ENCODE results near the gene GOLGA6D. TPM values are rescaled to one million over a fixed set of nuclear protein-coding genes. Genes with fewer than 3 reads are reported as not detected.
"Not testable (repeated sequence)": the region's sequence is repeated elsewhere in the genome, so short reads cannot be mapped to it uniquely, and the experiment has no call there.

Gene GOLGA6D, protein sequence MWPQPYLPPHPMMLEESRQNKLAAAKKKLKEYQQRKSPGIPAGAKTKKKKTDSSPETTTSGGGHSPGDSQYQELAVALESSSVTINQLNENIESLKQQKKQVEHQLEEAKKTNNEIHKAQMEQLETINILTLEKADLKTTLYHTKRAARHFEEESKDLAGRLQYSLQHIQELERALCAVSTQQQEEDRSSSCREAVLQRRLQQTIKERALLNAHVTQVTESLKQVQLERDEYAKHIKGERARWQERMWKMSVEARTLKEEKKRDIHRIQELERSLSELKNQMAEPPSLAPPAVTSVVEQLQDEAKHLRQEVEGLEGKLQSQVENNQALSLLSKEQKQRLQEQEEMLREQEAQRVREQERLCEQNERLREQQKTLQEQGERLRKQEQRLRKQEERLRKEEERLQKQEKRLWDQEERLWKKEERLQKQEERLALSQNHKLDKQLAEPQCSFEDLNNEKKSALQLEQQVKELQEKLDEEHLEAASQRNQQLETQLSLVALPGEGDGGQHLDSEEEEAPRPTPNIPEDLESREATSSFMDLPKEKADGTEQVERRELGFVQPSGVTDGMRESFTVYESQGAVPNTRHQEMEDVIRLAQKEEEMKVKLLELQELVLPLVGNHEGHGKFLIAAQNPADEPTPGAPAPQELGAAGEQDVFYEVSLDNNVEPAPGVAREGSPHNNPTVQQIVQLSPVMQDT
- total RNA-seq (2014; rRNA removed) = not detected in 2 replicates
- Bru-seq, nascent RNA = not detected
- percentile 9 among the genes with signal in this experiment for BruChase-seq, experiment 1, labeled RNA remaining after a 6-hour chase
- percentile 6 among the genes with signal in this experiment for BruChase-seq, experiment 2, labeled RNA remaining after a 2-hour chase
- long read RNA-seq = 0 reads

DNA sequence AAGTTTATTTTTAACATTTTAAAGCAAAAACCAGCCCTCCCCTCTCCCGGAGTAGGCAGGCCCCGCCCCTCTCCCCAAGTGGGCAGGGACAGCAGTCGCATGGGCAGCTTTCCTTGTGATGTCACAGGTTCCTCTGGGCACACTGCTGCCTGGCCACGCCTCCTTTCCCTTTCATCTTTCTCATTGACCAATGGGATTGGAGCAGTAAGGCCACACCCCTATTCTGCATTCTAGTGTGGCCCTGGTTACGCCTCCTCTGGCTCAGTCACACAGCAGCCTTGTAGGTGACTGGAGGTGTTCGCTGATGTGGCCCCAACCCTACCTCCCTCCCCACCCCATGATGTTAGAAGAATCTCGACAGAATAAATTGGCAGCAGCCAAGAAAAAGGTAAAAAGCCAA, at the start of gene GOLGA6D:
Gene GOLGA6D, plus strand, starts transcription at position 264 of the 400 bp plus-strand sequence. Its CDS starts 41 bp downstream, at position 305.
- H3K36me3 ChIP-seq (ENCODE audit: low read depth, low read length); H3F3A ChIP-seq (ENCODE audit: low read length, unreplicated experiment); H4K20me1 ChIP-seq (ENCODE audit: low read length); H3K27ac ChIP-seq (ENCODE audit: low read length); H3K4me2 ChIP-seq (ENCODE audit: low read length); BruUV-seq (replicated peaks); POLR2A ChIA-PET (ENCODE audit: unreplicated experiment); H3K9me3 ChIP-seq (ENCODE audit: low read length); intact Hi-C loops (cut with micrococcal nuclease); DNase-seq; CTCF ChIA-PET; H3K4me3 ChIP-seq (ENCODE audit: low read length); H3K4me1 ChIP-seq (ENCODE audit: insufficient read depth, low read length); H3K79me2 ChIP-seq (ENCODE audit: low read length); H2AFZ ChIP-seq (ENCODE audit: low read length); H3K9ac ChIP-seq (ENCODE audit: low read length); H3K9me2 ChIP-seq (replicated peaks; ENCODE audit: low read length); ATAC-seq; H3K27me3 ChIP-seq (ENCODE audit: low read length): not testable (repeated sequence)

DNA sequence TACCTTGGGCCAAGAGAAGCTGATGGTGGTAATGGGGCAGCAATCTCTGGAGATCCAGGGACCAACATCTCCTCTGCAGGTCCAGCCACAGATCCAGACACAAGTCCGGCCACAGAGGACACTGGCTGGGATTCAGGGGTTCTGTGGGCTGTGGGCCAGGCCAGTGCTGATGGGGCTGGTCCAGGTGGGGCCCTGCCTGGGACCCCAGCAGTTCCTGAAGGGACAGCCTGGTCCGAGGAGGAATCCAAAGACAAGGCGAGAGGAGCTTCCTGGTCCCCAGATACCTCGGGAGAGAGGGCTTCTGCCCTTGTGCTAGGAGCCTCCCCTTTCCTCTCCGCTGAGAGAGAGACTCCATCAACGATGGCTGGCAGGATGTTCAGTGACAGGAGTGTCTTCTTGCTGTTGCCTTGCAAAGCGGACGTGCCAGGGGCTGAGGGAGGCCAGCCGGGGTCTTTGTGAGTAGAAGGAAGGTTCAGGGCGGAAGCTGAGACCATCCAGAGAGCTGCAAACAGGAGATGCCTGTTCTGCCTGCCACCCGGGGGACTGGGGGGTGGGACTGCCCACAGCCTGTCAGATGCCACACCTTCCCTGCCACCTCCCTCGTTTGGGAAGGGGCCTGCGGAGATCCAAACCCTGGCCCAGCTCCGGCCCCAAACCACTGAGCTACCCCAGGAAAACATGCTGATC, 49.0 kb upstream of the GOLGA6D start:
- no peaks in the 10 kb centered on the region for H3K4me1 ChIP-seq (ENCODE audit: insufficient read depth, low read length)
- H4K20me1 ChIP-seq (ENCODE audit: low read length) = no peaks in the 10 kb centered on the region
- no peak overlapping the region for H3K4me3 ChIP-seq (ENCODE audit: low read length)
- ChIA-PET POLR2A (ENCODE audit: unreplicated experiment) (no interaction called here), CTCF (no interaction called here)
- no peaks in the 10 kb centered on the region for H3K9me2 ChIP-seq (replicated peaks; ENCODE audit: low read length)
- intact Hi-C loops (cut with micrococcal nuclease) = no loop called here
- H3K79me2 ChIP-seq (ENCODE audit: low read length) = no peaks in the 10 kb centered on the region
- ATAC-seq (no peak), DNase-seq (no peak)
- no peaks in the 10 kb centered on the region for H3F3A ChIP-seq (ENCODE audit: low read length, unreplicated experiment)
- no peaks in the 10 kb centered on the region for H3K27me3 ChIP-seq (ENCODE audit: low read length)
- H3K27ac ChIP-seq (ENCODE audit: low read length) = no peak overlapping the region
- TF ChIP-seq, protein P1, sequence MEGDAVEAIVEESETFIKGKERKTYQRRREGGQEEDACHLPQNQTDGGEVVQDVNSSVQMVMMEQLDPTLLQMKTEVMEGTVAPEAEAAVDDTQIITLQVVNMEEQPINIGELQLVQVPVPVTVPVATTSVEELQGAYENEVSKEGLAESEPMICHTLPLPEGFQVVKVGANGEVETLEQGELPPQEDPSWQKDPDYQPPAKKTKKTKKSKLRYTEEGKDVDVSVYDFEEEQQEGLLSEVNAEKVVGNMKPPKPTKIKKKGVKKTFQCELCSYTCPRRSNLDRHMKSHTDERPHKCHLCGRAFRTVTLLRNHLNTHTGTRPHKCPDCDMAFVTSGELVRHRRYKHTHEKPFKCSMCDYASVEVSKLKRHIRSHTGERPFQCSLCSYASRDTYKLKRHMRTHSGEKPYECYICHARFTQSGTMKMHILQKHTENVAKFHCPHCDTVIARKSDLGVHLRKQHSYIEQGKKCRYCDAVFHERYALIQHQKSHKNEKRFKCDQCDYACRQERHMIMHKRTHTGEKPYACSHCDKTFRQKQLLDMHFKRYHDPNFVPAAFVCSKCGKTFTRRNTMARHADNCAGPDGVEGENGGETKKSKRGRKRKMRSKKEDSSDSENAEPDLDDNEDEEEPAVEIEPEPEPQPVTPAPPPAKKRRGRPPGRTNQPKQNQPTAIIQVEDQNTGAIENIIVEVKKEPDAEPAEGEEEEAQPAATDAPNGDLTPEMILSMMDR (conservative IDR thresholded peaks at IDR 0.05; ENCODE audit: low read depth, low read length) = no peak
- no peak for TF ChIP-seq EZH2phosphoT487 (IDR thresholded peaks at IDR 0.05; ENCODE audit: borderline replicate concordance, low read length)
- no peak for TF ChIP-seq EZH2 (IDR thresholded peaks at IDR 0.05; ENCODE audit: low read length, unreplicated experiment)
- no peak overlapping the region for H3K9ac ChIP-seq (ENCODE audit: low read length)
- no peak overlapping the region for H2AFZ ChIP-seq (ENCODE audit: low read length)
- no peaks in the 10 kb centered on the region for H3K36me3 ChIP-seq (ENCODE audit: low read depth, low read length)
- BruUV-seq (replicated peaks) = no TSS peak
- no peak overlapping the region for H3K4me2 ChIP-seq (ENCODE audit: low read length)
- no peaks in the 10 kb centered on the region for H3K9me3 ChIP-seq (ENCODE audit: low read length)

DNA sequence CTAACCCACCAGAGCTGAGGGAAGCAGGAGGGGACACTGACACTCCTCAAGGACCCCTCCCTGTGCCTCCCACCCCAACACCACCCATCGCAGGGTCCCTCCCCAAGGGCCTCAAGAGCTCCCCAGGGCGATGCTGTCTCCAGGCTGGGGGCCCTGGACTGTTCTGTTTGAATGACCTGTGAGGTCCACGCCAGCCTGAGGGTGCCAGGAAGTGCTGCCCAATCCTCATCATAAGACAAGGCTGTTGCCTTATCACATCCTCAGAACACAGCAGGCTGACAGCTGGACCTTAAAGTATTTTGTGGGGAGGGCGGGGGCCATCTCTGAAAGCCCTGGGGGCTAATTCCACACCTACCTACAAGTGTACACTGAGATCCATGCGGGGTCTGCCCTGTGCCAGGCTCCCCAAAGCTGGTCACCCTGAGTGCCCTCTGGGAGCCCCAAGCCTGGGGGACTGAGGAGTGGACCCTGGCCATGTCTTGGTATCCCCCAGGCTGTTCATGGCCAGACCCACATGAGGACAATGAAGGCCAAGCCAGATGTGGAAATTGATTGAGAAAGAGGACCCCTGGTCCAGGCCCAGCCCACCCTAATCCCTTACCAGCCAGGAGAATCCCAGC, 48.3 kb upstream of the GOLGA6D start:
- Histone ChIP-seq H3K4me1 (ENCODE audit: insufficient read depth, low read length) (no peaks in the 10 kb centered on the region), H3K4me2 (ENCODE audit: low read length) (no peak overlapping the region), H3K36me3 (ENCODE audit: low read depth, low read length) (no peaks in the 10 kb centered on the region), H2AFZ (ENCODE audit: low read length) (no peak overlapping the region), H3K9me2 (replicated peaks; ENCODE audit: low read length) (no peaks in the 10 kb centered on the region), H3K9me3 (ENCODE audit: low read length) (no peaks in the 10 kb centered on the region), H4K20me1 (ENCODE audit: low read length) (no peaks in the 10 kb centered on the region), H3K9ac (ENCODE audit: low read length) (no peak overlapping the region), H3K4me3 (ENCODE audit: low read length) (no peak overlapping the region), H3K27me3 (ENCODE audit: low read length) (no peaks in the 10 kb centered on the region), H3K79me2 (ENCODE audit: low read length) (no peaks in the 10 kb centered on the region), H3K27ac (ENCODE audit: low read length) (no peak overlapping the region), H3F3A (ENCODE audit: low read length, unreplicated experiment) (no peaks in the 10 kb centered on the region)
- CTCF ChIA-PET = no interaction called here
- no TSS peak for BruUV-seq (replicated peaks)
- intact Hi-C loops (cut with micrococcal nuclease) = no loop called here
- POLR2A ChIA-PET (ENCODE audit: unreplicated experiment) = no interaction called here
- ATAC-seq (no peak), DNase-seq (no peak)
- TF ChIP-seq, protein P1 (conservative IDR thresholded peaks at IDR 0.05; ENCODE audit: low read depth, low read length) = no peak
- TF ChIP-seq EZH2 (IDR thresholded peaks at IDR 0.05; ENCODE audit: low read length, unreplicated experiment) (no peak), EZH2phosphoT487 (IDR thresholded peaks at IDR 0.05; ENCODE audit: borderline replicate concordance, low read length) (no peak)

Data from PC-3 (cell line).